NCI-H526 (cell line): ENCODE measurements around the gene PSTPIP2.
"Not testable (repeated sequence)": the region's sequence is repeated elsewhere in the genome, so short reads cannot be mapped to it uniquely, and the experiment has no call there.

ENCODE experiments used
- DNase-seq, 2 experiments: peaks; one replicate each; lab custom pipeline; 2025; lab: John Stamatoyannopoulos, UW

The PSTPIP2 gene, protein sequence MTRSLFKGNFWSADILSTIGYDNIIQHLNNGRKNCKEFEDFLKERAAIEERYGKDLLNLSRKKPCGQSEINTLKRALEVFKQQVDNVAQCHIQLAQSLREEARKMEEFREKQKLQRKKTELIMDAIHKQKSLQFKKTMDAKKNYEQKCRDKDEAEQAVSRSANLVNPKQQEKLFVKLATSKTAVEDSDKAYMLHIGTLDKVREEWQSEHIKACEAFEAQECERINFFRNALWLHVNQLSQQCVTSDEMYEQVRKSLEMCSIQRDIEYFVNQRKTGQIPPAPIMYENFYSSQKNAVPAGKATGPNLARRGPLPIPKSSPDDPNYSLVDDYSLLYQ

DNA sequence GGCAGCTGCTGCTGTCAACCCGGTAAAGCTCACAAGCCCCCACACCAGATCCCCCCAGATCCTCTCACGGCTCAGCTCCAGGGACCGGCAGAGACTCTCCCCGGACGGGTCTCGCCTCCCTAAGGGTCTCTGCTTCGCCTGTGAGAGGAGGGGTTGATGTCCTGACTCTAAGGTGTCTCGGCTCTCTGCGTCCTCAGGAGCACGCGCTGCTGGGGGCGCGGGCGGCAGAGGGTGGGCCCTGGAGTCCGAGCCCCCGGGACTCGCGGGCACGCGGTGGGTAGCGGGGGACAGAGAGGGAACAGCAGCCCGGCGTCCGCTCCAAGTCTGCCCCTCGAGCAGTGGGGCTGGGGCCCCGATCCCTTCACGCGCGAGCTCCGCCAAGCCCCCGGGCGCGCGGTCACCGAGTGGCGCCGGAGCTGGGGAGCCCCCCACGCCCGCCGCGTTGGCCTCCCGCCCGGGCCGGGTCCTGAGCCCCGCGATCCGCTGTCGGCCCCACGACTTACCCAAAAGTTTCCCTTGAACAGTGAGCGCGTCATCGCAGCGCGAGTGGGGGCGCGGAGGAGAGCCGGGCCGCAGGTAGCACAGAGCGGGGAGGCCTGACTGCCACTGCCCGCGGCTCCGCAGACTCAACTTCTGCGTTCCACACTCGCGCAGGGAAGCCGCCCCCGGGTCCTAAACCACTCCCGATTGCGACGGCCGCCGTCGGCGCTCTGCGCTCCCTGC is at the start of gene PSTPIP2:
Gene PSTPIP2 (minus strand): TSS at position 608 of the 723 bp plus-strand sequence. CDS start 72 bp downstream, at position 536.
- DNase-seq: peak in 1 of 2 experiments; percentile 65

DNA sequence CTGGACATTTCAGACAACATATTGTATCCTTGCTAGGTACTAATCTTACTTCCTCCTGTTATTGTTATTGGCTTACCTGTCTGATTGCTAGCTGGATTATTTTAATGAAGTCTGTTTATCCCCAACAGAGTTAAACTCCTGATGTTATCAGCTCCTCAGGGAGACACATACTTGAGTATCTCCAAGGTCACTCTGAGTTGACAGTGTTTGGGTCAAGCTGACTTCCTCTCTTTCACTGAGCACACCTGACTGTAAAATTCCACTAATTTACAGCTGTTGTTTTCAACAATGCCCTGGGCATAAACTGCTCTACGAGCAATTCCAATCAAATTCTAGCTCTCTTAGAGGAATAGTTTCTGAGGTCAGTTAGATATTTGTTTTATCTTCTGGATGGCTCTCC is 41.7 kb upstream of the PSTPIP2 start:
- no peak for DNase-seq

DNA sequence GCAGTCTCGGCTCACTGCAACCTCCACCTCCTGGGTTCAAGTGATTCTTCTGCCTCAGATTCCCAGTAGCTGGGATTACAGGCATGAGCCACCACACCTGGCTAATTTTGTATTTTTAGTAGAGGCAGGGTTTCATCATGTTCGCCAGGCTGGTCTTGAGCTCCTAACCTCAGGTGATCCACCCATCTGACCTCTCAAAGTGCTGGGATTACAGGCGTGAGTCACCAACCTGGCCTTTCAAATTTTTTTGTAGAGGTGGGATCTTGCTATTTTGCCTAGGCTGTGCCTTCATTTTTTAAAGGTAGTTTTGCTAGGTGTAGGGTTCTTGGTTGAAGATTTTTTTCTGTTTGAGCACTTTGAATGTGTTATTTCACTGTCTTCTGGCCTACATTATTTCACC is 38.3 kb upstream of the PSTPIP2 start:
- no peak for DNase-seq

DNA sequence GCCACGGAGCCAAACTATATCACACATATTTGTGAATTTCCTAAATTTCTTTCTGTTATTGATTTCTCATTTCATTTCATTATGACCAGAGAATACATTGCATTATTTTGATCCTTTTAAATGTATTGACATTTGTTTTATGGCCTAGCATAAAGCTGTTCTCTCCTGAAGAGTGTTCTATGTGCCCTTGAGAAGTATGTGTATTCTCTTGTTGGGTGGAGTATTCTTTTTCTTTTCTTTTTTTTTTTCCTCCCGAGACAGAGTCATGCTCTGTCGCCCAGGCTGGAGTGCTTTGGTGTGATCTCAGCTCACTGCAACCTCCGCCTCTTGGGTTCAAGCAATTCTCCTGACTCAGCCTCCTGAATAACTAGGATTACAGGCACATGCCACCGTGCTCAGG is 37.3 kb upstream of the PSTPIP2 start:
- DNase-seq: no peak

DNA sequence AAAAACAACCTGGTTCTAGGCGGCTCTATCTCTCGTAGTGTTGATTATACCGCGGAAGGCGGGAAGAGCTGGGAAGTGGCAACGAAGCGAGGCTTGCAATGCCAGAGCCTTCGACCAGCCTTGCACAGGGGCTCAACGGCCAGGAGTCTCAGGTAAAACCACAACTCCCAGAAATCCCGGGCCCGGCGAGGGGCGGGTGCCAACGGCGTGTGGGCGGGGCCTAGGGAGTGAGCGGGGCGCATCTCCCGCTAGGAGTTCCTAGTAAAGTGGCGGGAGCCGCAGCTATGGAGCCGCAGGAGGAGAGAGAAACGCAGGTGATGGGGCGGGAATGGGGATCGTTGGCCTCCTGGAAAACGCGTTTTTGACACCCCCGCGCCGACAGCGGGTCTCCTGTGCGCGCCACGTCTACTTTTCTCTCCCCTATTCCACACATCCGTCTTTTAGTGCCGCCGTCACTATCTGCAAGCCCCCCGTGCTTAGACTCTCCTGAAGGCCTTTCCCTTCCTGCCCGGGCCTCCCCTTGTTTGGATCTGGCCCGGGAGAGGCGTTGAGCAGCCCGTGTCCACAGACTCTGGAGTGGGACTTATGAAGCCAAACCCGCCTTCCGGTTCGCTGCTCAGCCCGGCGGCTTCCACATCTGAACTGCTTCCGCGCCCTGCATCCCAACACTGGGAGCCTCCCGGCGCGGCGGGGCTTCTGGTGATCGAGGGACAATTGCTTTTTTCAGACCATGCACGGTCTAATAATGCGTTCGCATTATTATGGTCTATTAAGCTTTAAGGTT is 32.3 kb upstream of the PSTPIP2 start, which contains the start of gene HAUS1:
Gene HAUS1 (plus strand): TSS at position 258 of the 784 bp plus-strand sequence. CDS start 27 bp downstream, at position 285.
- peak; percentile 88 to 93 for DNase-seq

DNA sequence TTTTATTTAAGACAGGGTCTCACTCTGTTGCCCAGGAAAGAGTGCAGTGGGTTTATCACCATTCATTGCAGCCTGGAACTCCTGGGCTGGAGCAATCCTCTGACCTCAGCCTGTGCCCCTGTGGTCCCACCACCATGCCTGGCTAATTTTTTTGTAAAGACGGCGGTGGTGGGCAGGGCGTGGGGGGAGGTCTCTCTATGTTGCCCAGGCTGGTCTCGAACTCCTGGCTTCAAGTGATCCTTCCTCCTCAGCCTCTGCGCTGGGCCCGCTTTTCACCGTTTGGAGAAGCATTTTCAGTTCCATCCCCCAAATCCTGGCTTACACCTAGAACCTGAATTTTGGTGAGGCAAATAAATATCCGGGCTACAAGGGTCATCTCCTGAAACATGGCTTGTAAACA is 27.4 kb upstream of the PSTPIP2 start:
- DNase-seq: no peak

DNA sequence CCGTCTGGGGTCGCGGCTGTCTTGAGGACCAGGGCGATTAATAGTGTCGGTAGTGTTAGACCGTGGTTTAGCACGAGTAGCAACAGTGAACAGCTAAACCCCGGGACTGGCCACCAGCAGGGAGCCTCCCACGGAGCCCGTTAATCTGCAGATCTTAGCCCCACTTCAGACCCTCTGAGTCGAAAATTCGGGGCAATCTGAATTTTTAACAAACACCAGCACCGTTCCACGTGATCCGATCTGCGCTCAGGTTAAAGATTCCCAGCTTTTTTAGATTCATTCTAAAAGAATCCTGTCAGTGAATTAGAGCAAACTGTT is 26.5 kb upstream of the PSTPIP2 start:
- DNase-seq: peak in 1 of 2 experiments; percentile 18

DNA sequence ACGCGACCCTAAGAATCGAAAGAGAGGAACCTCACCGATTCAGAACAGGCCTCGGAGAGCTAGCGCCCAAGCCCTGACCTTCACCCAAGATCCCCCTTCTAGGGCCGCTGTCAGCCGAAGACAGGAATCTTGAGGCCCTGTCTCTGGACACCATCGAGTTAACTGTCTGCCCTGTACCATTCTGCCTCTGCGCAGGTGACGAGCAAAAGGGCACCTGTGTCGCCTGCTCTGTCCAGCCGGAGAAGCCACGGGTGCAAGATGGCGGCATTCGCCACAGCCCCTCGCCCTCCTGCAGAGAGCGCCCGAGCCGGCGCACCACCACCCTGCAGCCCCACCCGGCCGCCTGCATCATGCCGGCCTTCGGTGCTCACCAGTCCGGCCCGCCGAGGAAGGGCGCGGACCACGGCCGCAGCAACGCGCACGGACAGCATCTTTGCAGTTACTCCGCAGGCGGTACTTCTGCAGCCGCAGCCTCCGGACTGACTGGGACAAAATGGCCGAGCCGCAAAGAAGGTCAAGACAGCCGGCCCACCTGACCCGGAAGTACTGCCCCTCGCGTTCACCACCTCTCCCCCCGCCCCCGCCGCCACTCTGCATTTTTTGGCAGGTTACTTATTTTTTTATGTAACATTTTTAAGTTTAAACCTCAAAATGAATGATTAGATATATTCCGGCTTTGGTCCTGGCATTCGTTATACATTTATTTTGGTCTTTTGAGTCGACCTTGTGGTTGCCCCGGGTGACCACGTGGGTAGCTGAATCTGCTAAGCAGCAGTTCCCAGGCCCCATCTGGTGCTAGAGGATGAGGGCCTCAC is 25.9 kb upstream of the PSTPIP2 start, which contains the start of gene ATP5F1A:
Gene ATP5F1A (minus strand): TSS at position 496 of the 815 bp plus-strand sequence. CDS start 65 bp downstream, at position 431.
- DNase-seq: peak; percentile 65 to 76

DNA sequence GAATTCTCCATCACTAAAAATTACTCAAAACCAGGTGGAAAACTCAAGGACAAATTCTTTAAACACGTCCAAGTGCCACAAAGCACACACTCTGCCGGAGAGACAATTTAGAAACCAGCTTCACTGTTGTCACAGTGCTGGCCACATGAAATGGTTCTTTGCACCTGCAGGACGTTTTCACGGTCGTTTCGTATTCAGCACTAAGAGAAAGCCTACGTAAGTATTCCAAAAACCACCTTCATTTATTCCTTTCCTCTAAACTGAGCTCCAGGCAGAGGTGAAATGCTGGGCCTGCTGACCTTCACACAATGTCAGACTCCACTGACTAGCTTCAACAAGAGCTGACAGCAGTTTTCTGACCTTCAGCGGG is 25.4 kb upstream of the PSTPIP2 start:
- peak in 1 of 2 experiments; percentile 24 for DNase-seq

DNA sequence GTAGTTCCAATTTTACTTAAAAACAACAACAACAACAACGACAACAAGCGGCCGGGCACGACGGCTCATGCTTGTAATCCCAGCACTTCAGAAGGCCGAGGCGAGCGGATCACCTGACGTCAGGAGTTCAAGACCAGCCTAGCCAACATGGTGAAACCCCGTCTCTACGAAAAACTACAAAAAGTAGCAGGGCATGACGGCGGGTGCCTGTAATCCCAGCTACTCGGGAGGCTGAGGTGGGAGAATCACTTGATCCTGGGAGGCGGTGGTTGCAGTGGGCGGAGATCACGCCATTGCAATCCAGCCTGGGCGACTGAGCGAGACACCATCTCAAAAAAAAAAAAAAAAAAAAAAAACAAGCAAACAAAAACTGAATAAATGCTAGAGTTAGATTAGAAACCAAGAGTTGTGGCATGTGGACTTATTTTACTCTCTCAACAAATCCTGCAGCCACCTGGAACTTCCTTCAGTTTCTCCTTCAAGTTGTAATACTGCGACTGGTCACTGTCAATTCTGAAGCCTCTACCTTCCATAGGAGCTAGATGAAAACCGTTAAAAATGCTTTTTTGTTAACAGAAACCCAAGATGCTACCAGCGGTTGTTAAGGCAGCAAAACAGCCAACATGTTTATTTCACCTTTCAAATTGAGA is 24.7 kb upstream of the PSTPIP2 start:
- no peak for DNase-seq

DNA sequence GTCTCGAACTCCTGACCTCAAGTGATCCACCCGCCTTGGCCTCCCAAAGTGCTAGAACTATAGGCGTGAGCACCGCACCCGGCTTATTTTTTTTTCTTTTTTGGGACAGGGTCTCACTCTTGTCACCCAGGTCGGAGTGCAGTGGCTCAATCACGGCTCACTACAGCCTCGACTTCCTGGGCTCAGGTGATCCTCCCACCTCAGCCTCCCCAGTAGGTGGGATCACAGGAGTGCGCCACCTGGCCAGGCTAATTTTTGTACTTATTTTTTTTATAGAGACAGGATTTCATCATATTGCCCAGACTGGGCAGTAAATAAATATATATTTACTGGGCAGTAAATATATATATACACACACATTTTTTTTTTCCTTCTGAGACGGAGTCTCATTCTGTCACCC is 23.5 kb upstream of the PSTPIP2 start:
- DNase-seq: no peak

DNA sequence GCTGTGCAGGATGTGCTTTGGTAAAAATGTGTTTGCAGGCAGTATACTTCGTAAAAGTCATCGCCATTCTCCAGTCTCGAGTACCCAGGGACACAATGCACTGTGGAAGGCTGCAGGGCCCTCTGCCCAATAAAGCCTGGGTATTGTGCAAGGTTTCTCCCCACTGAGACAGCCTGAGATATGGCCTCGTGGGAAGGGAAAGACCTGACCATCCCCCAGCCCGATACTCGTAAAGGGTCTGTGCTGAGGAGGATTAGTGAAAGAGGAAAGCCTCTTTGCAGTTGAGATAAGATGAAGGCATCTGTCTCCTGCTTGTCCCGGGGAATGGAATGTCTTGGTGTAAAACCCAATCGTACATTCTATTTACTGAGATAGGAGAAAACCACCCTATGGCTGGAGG is 16.4 kb upstream of the PSTPIP2 start:
- DNase-seq: not testable (repeated sequence)

DNA sequence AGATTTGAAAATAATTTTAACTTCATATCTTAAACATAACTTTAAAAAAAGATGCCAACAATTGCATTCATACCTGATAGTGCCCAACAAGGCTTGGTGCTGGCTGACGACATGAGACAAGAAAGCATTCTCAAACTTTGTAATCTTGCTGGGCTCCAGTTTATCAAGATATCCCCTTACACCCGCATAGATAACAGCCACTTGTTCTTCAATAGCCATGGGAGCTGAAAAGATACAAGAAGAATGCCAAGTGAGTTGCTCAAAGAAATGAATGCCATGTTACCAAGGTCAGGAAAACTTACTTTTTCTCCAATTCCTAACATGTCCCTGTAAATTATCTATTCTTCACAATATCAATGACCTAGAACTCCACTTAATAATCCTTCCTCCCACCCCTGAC is 12.4 kb upstream of the PSTPIP2 start:
- no peak for DNase-seq

DNA sequence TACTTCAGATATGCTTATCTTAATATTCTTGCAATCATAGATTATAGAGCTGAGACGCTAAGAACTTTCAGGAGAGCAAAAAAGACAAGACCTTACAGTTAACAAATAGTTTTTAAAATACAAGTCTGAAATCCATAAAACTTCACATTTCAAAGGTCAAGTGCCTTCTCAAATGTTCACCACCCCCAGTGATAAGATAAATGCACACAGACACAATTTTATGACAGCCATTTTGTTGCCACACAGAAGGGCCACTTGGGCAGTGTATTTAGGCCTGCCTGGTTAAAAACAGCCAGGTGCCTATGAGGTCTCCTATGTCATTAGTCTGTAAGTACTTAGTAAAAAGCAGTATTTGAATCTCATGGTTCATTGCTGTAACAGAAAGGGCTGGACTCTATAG is 8.1 kb upstream of the PSTPIP2 start:
- DNase-seq: no peak

DNA sequence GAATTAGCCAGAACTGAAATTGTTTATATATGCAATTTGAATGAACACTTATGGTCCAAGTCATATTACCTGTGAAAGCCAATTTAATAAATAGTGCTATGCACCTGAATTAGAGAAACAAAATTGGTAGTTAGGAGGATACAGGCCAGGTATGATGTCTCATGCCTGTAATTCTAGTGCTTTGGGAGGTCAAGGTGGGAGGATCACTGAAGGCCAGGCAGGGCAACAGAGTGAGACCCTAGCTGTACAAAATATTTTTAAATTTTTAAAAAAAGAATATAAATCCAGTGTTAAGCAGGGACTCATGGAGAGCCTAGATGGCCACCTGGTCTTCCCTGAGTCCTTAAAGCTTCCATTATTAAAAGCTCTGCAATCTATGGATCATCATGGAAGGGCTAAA is 7.3 kb upstream of the PSTPIP2 start:
- DNase-seq: no peak

DNA sequence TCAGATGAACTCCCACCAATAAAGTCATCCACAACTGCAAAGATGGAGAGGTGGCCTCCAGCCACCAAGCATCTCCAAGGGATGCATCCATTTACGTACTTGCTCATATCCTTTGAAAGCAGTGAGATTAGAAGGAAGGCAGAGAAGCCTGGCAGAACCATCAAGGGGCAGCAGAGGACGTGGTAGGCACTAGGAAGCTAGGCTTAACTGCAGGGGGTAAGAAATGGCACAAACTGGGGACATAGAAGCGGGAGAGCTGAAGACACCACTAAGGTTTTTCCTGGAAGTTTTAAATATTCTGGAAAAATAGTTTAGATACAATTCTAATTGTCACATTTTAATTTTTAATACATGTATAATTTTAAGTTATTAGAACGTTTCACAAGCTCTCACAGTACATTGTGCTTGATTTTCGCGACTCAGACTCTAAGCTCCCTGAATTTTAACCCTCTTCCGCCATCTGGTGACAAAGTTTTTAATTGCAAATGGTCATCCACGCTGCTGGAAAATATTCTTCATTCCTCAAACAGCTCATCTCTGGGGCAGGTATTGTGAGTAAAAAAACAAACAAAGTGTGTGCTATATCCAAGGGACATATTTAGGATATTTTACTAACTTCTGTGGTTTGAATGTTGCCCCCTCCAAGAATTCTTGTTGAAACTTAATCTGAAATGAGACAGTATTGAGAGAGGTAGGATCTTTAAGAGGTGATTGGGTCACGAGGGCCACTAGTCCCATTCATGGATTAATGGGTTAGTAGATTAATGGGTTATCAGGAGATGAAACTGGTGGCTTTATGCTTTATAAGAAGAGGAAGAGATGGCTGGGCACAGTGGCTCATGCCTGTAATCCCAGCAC is 1.6 kb upstream of the PSTPIP2 start:
- peak; percentile 16 to 56 for DNase-seq

DNA sequence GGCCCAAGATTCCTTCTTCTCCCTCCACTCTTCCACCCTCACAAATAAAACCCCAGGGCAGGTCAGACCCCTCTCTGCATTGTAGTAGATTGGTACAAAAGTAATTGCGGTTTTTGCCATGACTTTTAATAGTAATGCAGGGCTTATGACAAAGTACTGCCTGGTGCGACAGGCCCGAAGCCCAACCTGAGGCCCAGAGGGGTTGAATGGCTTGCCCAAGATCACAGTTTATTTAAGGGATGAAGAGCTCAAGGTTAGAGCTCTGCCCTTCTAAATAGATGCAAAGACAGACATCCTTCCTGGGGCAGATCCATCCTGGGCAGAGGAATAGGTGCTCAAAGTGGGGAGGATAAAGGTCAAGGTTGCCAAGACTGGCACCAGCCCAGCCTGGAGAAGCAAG is 899 bp upstream of the PSTPIP2 start:
- no peak for DNase-seq

DNA sequence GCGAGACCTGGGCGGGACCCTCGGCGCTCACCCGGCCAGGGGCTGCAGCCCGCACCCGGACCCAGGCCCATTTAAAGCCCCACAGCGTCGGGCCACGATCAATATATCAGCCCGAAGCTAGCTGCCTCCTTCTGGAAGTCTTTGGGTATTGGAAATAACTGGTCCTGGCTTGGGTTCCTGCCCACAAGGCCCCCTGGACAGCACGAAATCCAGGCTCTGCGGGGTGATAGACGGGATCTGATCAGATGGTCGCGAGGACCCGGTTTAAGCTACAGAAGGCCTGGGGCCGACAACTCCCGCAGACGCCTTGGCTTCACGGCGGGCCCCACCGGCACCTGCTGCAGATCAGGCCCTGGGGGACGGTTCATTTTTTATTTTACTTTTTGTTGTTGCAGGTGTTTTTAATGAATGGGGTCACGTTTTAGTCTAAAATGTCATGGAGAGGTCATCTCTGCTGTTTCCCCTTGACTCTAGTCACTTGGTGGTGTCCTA is 362 bp upstream of the PSTPIP2 start:
- no peak for DNase-seq

DNA sequence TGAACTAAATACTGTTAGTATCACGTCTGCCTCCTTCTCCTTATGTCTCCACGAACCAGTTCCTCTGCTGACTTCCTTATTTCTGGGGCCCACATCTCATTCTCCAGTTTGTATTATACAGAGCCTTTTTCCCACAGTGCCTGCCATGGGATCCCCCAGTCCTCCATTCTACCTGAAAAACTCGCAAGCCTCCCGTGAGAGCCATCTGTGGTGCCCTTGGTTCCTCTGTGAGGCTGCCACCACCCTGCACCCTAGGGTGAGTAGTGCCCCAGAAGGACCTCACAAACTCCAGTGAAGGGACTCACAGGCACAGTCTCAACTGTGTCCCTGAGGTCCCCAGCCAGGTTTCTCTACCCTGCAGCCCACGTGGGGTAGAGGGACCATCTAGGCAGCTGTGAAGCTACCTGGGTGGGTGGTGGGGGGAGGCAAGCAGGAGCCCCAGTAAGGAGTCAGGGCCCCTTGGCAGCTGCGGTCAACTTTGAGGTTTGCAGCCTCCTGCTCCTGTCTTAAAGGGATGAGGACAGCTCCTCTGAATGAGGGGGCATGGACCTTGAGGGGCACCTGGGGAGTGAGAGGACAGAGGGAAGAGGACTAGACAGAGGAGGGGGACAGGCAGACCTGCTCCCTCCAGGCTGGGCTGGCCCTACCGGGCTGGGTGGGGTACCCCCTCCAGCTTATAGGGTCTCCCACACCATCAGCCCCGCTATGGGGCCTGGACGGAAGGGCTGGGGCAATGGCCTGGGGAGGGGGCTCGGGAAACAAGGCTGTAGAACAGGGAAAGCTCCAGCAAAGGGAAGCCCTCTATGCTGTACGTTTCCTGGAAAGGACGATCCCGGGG is 1.0 kb downstream of the PSTPIP2 start:
- DNase-seq: no peak
